ENCODE results near the gene APBB1IP. TPM values are rescaled to one million over a fixed set of nuclear protein-coding genes. Genes with fewer than 3 reads are reported as not detected.

Gene APBB1IP
- total RNA-seq, 4 donors from 2014 or later = 0.34 to 3.0 (median 2.3) TPM

- TF ChIP-seq CTCF (IDR thresholded peaks at IDR 0.05) (no peak), POLR2A (IDR thresholded peaks at IDR 0.05) (no peak)
- 82 to 85% methylated on average over 9 of the region's 9 CpGs for WGBS, 2 donors
- no peak for DNase-seq (ENCODE audit: low spot score in 2 of 2)
- no peak overlapping the region for H3K4me3 ChIP-seq (ENCODE audit: low read depth, poor library complexity, severe bottlenecking)
- intact Hi-C loops (cut with DNase I; ENCODE audit: low total_unique reads) = no loop called here
Observed at GRCh38 chr10:26517141-26517867, 79.2 kb downstream of the APBB1IP start.

GRCh38 chr10:26519803-26520202 lies 81.7 kb downstream of the APBB1IP start:
- no peak for DNase-seq (ENCODE audit: low spot score in 2 of 2)
- TF ChIP-seq CTCF (IDR thresholded peaks at IDR 0.05) = no peak
- TF ChIP-seq POLR2A (IDR thresholded peaks at IDR 0.05) = no peak
- intact Hi-C loops (cut with DNase I; ENCODE audit: low total_unique reads) = no loop called here
- 55 to 56% methylated on average over 1 of the region's 1 CpG for WGBS, 2 donors
- no peak overlapping the region for H3K4me3 ChIP-seq (ENCODE audit: low read depth, poor library complexity, severe bottlenecking)

GRCh38 chr10:26520575-26520974 lies 82.4 kb downstream of the APBB1IP start:
- intact Hi-C loops (cut with DNase I; ENCODE audit: low total_unique reads) = no loop called here
- WGBS, 2 donors = 73 to 82% methylated on average over 1 of the region's 1 CpG
- no peak for DNase-seq (ENCODE audit: low spot score in 2 of 2)
- H3K4me3 ChIP-seq (ENCODE audit: low read depth, poor library complexity, severe bottlenecking) = no peak overlapping the region
- no peak for TF ChIP-seq CTCF (IDR thresholded peaks at IDR 0.05)
- TF ChIP-seq POLR2A (IDR thresholded peaks at IDR 0.05) = no peak

- TF ChIP-seq POLR2A (IDR thresholded peaks at IDR 0.05) (no peak), CTCF (IDR thresholded peaks at IDR 0.05) (no peak)
- H3K4me3 ChIP-seq (ENCODE audit: low read depth, poor library complexity, severe bottlenecking) = no peak overlapping the region
- 40 to 44% methylated on average over 6 of the region's 6 CpGs for WGBS, 2 donors
- no peak for DNase-seq (ENCODE audit: low spot score in 2 of 2)
- intact Hi-C loops (cut with DNase I; ENCODE audit: low total_unique reads) = no loop called here
Observed at GRCh38 chr10:26524161-26524896, 86.2 kb downstream of the APBB1IP start.

- intact Hi-C loops (cut with DNase I; ENCODE audit: low total_unique reads) = no loop called here
- DNase-seq (ENCODE audit: low spot score in 2 of 2) = no peak
- 67 to 68% methylated on average over 3 of the region's 3 CpGs for WGBS, 2 donors
- no peak for TF ChIP-seq POLR2A (IDR thresholded peaks at IDR 0.05)
- H3K4me3 ChIP-seq (ENCODE audit: low read depth, poor library complexity, severe bottlenecking) = no peak overlapping the region
Observed at GRCh38 chr10:26525586-26525985, 87.4 kb downstream of the APBB1IP start.

- 84 to 91% methylated on average over 2 of the region's 2 CpGs for WGBS, 2 donors
- intact Hi-C loops (cut with DNase I; ENCODE audit: low total_unique reads) = no loop called here
- H3K4me3 ChIP-seq (ENCODE audit: low read depth, poor library complexity, severe bottlenecking) = no peak overlapping the region
- TF ChIP-seq CTCF (IDR thresholded peaks at IDR 0.05) = no peak
- no peak for TF ChIP-seq POLR2A (IDR thresholded peaks at IDR 0.05)
- no peak for DNase-seq (ENCODE audit: low spot score in 2 of 2)
Observed at GRCh38 chr10:26527018-26527417, 88.9 kb downstream of the APBB1IP start.

Data from lower leg skin (tissue), 4 donors.